Measurements from ENCODE around the gene SMAD3. TPM values are rescaled to one million over a fixed set of nuclear protein-coding genes. Genes with fewer than 3 reads are reported as not detected.

SMAD3 gene
- total and polyA plus RNA-seq, 2 of the 4 experiments (the other 2 are of a cell fraction), result 71.0 to 177 TPM

DNA sequence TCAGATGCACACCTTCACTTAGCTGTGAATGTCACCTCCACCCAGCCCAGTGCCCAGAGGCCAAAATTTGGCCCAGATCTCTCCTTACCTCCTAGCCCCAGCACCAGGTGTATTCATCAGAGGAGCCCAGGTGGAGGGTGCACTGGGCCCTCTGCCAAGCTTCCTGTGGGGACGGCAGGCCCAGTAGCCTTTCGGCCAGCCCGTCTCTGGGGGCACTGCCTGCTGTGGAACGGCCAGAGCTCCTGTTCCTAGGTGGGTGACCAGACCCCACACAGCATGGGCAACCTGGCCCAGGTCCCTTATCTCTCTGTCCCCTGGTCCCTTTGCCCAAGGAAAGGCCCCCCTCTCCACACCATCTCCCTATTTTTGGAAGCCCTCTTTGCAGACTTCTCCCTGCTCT lies 121.3 kb downstream of the SMAD3 start:
- CTCF ChIA-PET, result no interaction called here
- peak overlapping the region; percentile 33 for H3K4ac ChIP-seq (ENCODE audit: low read depth, low read length)
- H3K9me3 ChIP-seq (ENCODE audit: control insufficient read depth, insufficient read depth, low read length), result no peaks in the 10 kb centered on the region
- peak overlapping the region; percentile 30; the same call in 1 of the 2 replicates for H3K27ac ChIP-seq (ENCODE audit: insufficient read depth, low read length)
- dilution Hi-C loops (cut with HindIII; ENCODE audit: low sequenced_read_pairs, unreplicated experiment) (no loop called here), in situ Hi-C loops (cut with MboI; ENCODE audit: low sequenced_read_pairs) (no loop called here), intact Hi-C loops (cut with micrococcal nuclease) (no loop called here)
- no peak overlapping the region for H2AK5ac ChIP-seq (ENCODE audit: low read depth, low read length)
- H2AK9ac ChIP-seq (replicated peaks; ENCODE audit: low read depth, low read length, poor library complexity), result no peak overlapping the region
- H3K4me1 ChIP-seq (ENCODE audit: control insufficient read depth, insufficient read depth, low read length), result peaks cover 53% of the 10 kb centered on the region
- no peaks in the 10 kb centered on the region for H3K27me3 ChIP-seq (ENCODE audit: control insufficient read depth, insufficient read depth, low read length)
- BruUV-seq (replicated peaks), result no TSS peak
- peak overlapping the region in 1 of 2 experiments; percentile 63; a peak in 3 of 4 replicates for H4K8ac ChIP-seq (ENCODE audit: low read depth in 2 of 2, low read length in 2 of 2)
- no peak for DNase-seq
- TF ChIP-seq SMC3 (IDR thresholded peaks at IDR 0.05; ENCODE audit: low read depth, low read length), result no peak
- TF ChIP-seq MAZ (IDR thresholded peaks at IDR 0.05; ENCODE audit: borderline replicate concordance, low read depth, low read length), result no peak
- TF ChIP-seq CEBPB (IDR thresholded peaks at IDR 0.05; ENCODE audit: low read depth, low read length), result no peak
- TF ChIP-seq, protein P1, sequence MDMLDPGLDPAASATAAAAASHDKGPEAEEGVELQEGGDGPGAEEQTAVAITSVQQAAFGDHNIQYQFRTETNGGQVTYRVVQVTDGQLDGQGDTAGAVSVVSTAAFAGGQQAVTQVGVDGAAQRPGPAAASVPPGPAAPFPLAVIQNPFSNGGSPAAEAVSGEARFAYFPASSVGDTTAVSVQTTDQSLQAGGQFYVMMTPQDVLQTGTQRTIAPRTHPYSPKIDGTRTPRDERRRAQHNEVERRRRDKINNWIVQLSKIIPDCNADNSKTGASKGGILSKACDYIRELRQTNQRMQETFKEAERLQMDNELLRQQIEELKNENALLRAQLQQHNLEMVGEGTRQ (IDR thresholded peaks at IDR 0.05; ENCODE audit: low read depth, low read length), result no peak
- TF ChIP-seq NFE2L2 (IDR thresholded peaks at IDR 0.05; ENCODE audit: low read depth, low read length), result no peak
- no peak for TF ChIP-seq MAFK (IDR thresholded peaks at IDR 0.05; ENCODE audit: low read depth, low read length)
- TF ChIP-seq, protein P2, sequence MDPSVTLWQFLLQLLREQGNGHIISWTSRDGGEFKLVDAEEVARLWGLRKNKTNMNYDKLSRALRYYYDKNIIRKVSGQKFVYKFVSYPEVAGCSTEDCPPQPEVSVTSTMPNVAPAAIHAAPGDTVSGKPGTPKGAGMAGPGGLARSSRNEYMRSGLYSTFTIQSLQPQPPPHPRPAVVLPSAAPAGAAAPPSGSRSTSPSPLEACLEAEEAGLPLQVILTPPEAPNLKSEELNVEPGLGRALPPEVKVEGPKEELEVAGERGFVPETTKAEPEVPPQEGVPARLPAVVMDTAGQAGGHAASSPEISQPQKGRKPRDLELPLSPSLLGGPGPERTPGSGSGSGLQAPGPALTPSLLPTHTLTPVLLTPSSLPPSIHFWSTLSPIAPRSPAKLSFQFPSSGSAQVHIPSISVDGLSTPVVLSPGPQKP (IDR thresholded peaks at IDR 0.05; ENCODE audit: borderline replicate concordance, low read depth, low read length), result no peak
- no peak for TF ChIP-seq CHD1 (IDR thresholded peaks at IDR 0.05; ENCODE audit: low read depth, low read length)
- H2BK120ac ChIP-seq (ENCODE audit: low read depth, low read length), result 0 out of 2 replicates have a peak overlapping the region, but pooled peaks have one; percentile 20
- ATAC-seq (ENCODE audit: low read depth), result no peak
- H3K9ac ChIP-seq (ENCODE audit: low read depth, low read length), result no peak overlapping the region
- no peak overlapping the region for H3K4me2 ChIP-seq (ENCODE audit: low read depth, low read length)
- no peak overlapping the region for H3K56ac ChIP-seq (ENCODE audit: extremely low read depth, insufficient read depth, low read length)
- H2BK15ac ChIP-seq (ENCODE audit: low read depth, low read length), result no peak overlapping the region
- no peak overlapping the region for H4K91ac ChIP-seq (ENCODE audit: insufficient read depth, low read depth, low read length)
- H2BK20ac ChIP-seq (ENCODE audit: low read depth, low read length), result no peak overlapping the region
- WGBS, 2 experiments (ENCODE audit: extremely low coverage in 2 of 2, insufficient read length in 1 of 2), result no CpG with 5 or more reads among the region's 4 CpGs
- H3K4me3 ChIP-seq (ENCODE audit: insufficient read depth, low read depth, low read length), result no peak overlapping the region
- H4K20me1 ChIP-seq (ENCODE audit: insufficient read depth, low read length), result no peaks in the 10 kb centered on the region
- H3K14ac ChIP-seq (replicated peaks; ENCODE audit: low read depth, low read length), result no peak overlapping the region
- POLR2A ChIA-PET (ENCODE audit: unreplicated experiment), result no interaction called here
- H2AFZ ChIP-seq (replicated peaks; ENCODE audit: low read length, poor library complexity), result no peak overlapping the region
- H3K23ac ChIP-seq (ENCODE audit: low read depth, low read length), result no peak overlapping the region
- peaks cover 53 to 95% of the 10 kb centered on the region in 2 experiments for H3K79me1 ChIP-seq (ENCODE audit: low read depth in 1 of 2, low read length in 2 of 2)
- H3K18ac ChIP-seq (ENCODE audit: low read depth, low read length), result no peak overlapping the region; the same call in 1 of the 2 replicates
- H3K36me3 ChIP-seq (ENCODE audit: control insufficient read depth, insufficient read depth, low read length), result peaks cover 91% of the 10 kb centered on the region
- peak overlapping the region; percentile 36 for H4K5ac ChIP-seq (ENCODE audit: low read depth, low read length)
- peak overlapping the region; percentile 7 for H2BK5ac ChIP-seq (ENCODE audit: low read depth, low read length, poor library complexity, severe bottlenecking)
- H3K9me1 ChIP-seq (ENCODE audit: insufficient read depth, low read length), result peaks cover 57% of the 10 kb centered on the region
